Nephron (organoid): ENCODE data around the gene OSBPL3.

ENCODE experiments used
- H3K27ac Mint-ChIP-seq, 3 experiments: 2 replicates each; pipeline ENCODE4 v1.8.0; 2020; ENCODE audit warnings: mixed read lengths in 3 of 3, mild to moderate bottlenecking in 2 of 3, moderate library complexity in 1 of 3
- H3K27me3 Mint-ChIP-seq: 2 replicates; pipeline ENCODE4 v1.8.0; 2021; ENCODE audit warnings: low read depth, mild to moderate bottlenecking, moderate library complexity, mixed read lengths
- H3K36me3 Mint-ChIP-seq: 2 replicates; pipeline ENCODE4 v1.8.0; 2020; ENCODE audit warnings: low read depth, mixed read lengths
- H3K4me1 Mint-ChIP-seq: 2 replicates; pipeline ENCODE4 v1.8.0; 2020; ENCODE audit warnings: mixed read lengths
- H3K4me3 Mint-ChIP-seq, 3 experiments: 2 replicates each; pipeline ENCODE4 v1.8.0; 2020; ENCODE audit warnings: mild to moderate bottlenecking in 3 of 3, mixed read lengths in 3 of 3, moderate library complexity in 2 of 3
- H3K9me3 Mint-ChIP-seq: 2 replicates; pipeline ENCODE4 v1.8.0; 2020; ENCODE audit warnings: mixed read lengths
- CTCF ChIP-seq, 3 experiments: fragments of 200-600 bp; sonication (generic); IDR thresholded peaks; one replicate each; pipeline ENCODE4 v1.5.0; 2021; ENCODE audit warnings: antibody characterized with exemption in 3 of 3; ENCODE audit not compliant: unreplicated experiment in 3 of 3

The OSBPL3 gene

DNA sequence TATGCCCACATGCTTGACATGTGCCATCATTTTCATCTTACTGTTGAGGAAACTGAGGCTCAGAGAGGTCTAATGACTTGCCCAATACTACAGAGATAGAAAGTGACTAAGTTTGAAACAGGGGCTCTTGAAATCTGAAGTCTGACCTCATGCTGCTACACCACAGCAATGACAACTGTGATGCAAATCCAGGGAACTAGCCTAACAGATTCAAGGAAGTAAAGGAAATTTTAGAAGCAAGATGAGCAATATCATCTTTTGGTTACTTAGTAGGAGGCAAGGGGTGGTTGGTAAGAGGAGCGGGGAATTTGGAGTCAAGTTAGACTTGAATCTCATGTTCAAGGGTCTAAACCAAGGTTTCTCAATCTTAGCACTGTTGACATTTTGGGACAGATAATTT lies 26.3 kb upstream of the OSBPL3 start:
- no peak overlapping the region for H3K4me3 Mint-ChIP-seq
- TF ChIP-seq CTCF (IDR thresholded peaks at IDR 0.05; ENCODE audit: unreplicated experiment in 3 of 3), result no peak
- no peaks in the 10 kb centered on the region for H3K4me1 Mint-ChIP-seq
- no peaks in the 10 kb centered on the region for H3K27me3 Mint-ChIP-seq
- no peak overlapping the region for H3K27ac Mint-ChIP-seq
- peaks cover 2% of the 10 kb centered on the region for H3K9me3 Mint-ChIP-seq
- H3K36me3 Mint-ChIP-seq, result no peaks in the 10 kb centered on the region

DNA sequence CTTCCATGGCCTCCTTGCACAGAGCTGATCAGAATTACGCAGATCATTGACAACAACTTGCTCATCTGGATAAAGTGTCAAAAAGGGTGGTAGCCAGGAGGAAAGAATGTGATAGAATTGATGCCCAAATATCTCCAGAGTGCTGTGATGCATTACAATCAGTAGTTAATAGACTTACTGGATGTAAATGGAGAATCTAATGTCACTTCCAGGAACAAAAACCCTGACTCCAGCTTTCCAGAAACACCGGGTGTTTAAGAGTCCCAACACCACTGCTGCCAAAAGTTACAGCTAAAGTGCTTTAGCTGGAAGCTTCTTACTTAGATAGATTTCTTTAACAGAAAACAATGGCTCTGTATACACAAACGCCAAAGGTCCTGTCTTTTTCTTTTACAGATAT lies 25.7 kb upstream of the OSBPL3 start:
- TF ChIP-seq CTCF (IDR thresholded peaks at IDR 0.05; ENCODE audit: unreplicated experiment in 3 of 3), result no peak
- no peak overlapping the region for H3K27ac Mint-ChIP-seq
- H3K9me3 Mint-ChIP-seq, result peaks cover 7% of the 10 kb centered on the region
- H3K27me3 Mint-ChIP-seq, result no peaks in the 10 kb centered on the region
- H3K36me3 Mint-ChIP-seq, result no peaks in the 10 kb centered on the region
- no peaks in the 10 kb centered on the region for H3K4me1 Mint-ChIP-seq
- H3K4me3 Mint-ChIP-seq, result no peak overlapping the region

GRCh38 chr7:25002786-25003185 lies 22.8 kb upstream of the OSBPL3 start:
- H3K4me3 Mint-ChIP-seq, result no peak overlapping the region
- peaks cover 16% of the 10 kb centered on the region for H3K9me3 Mint-ChIP-seq
- TF ChIP-seq CTCF (IDR thresholded peaks at IDR 0.05; ENCODE audit: unreplicated experiment in 3 of 3), result no peak
- H3K27me3 Mint-ChIP-seq, result no peaks in the 10 kb centered on the region
- H3K36me3 Mint-ChIP-seq, result no peaks in the 10 kb centered on the region
- no peak overlapping the region for H3K27ac Mint-ChIP-seq
- H3K4me1 Mint-ChIP-seq, result no peaks in the 10 kb centered on the region

DNA sequence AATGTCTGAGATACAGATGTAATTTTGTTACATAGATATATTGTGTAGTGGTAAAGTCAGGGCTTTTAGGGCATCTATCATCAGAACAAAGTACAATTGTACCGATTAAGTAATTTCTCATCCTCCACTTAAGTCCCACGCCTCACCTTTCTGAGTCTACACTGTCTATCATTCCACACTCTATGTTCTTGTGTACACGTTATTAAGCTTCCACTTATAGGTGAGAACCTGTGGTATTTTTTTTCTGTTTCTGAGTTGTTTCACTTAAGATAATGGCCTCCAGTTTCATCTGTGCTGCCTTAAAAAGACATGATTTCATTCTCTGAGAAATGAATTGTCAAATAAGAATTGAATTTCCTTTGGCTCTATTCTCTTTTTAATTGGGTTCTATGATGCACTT lies 15.5 kb upstream of the OSBPL3 start:
- no peak for TF ChIP-seq CTCF (IDR thresholded peaks at IDR 0.05; ENCODE audit: unreplicated experiment in 3 of 3)
- no peaks in the 10 kb centered on the region for H3K27me3 Mint-ChIP-seq
- H3K4me3 Mint-ChIP-seq, result no peak overlapping the region

DNA sequence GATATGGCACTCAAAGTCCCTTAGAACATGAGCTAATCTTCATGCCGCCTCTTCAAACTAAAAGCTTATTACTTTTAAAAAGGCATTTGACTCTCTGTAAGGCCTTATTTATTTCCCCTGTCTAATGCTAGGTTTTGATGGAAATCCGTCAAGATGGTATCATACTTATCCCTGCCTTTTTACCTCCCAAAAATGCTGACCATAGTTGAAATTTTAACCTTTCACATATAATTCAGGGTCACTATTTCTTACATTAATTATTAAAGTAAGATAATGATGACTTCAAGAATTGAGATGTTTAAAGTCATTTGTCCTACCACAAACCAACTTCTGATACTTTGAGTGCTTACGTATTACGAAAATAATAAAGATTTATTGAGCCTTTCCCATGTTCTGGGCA lies 12.3 kb upstream of the OSBPL3 start:
- Mint-ChIP-seq H3K27me3 (peaks cover 6% of the 10 kb centered on the region), H3K4me3 (no peak overlapping the region), H3K4me1 (no peaks in the 10 kb centered on the region), H3K9me3 (no peaks in the 10 kb centered on the region), H3K36me3 (no peaks in the 10 kb centered on the region), H3K27ac (no peak overlapping the region)
- TF ChIP-seq CTCF (IDR thresholded peaks at IDR 0.05; ENCODE audit: unreplicated experiment in 3 of 3), result no peak

More for the DNA sequence above, 15.5 kb upstream of the OSBPL3 start:
- no peaks in the 10 kb centered on the region for H3K4me1 Mint-ChIP-seq
- no peaks in the 10 kb centered on the region for H3K36me3 Mint-ChIP-seq
- H3K27ac Mint-ChIP-seq, result no peak overlapping the region
- peaks cover 6% of the 10 kb centered on the region for H3K9me3 Mint-ChIP-seq

DNA sequence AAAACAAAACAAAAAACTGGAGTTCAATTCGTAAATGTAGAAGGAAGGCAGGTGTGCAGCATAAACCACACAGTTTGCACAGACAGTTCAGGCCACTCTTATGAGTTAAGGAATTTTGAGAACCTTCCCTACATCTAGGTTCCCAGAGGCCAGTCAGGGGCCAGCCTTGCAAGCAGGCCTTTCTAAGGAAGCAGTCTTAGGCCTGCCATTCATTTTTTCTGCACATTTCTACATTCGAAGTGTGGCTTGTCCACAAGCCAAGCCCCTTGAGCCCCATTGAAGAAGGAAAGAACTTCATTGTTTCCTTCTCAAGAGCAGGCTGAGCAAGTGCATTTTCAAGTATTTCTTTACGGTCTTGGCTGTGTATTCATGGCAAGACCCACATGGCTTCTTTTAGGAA lies 11.4 kb upstream of the OSBPL3 start:
- no peak overlapping the region for H3K27ac Mint-ChIP-seq
- H3K36me3 Mint-ChIP-seq, result no peaks in the 10 kb centered on the region
- H3K27me3 Mint-ChIP-seq, result peaks cover 9% of the 10 kb centered on the region
- H3K9me3 Mint-ChIP-seq, result no peaks in the 10 kb centered on the region
- no peak overlapping the region for H3K4me3 Mint-ChIP-seq
- TF ChIP-seq CTCF (IDR thresholded peaks at IDR 0.05; ENCODE audit: unreplicated experiment in 3 of 3), result no peak
- no peaks in the 10 kb centered on the region for H3K4me1 Mint-ChIP-seq
